ENCODE results near the gene UBAC2.
"Not testable (repeated sequence)": the region's sequence is repeated elsewhere in the genome, so short reads cannot be mapped to it uniquely, and the experiment has no call there.

Gene UBAC2

GRCh38 chr13:99393791-99394735 is 193.4 kb downstream of the UBAC2 start:
- DNase-seq (ENCODE audit: low spot score): no peak

- no peak for DNase-seq (ENCODE audit: low spot score)
Observed at GRCh38 chr13:99395436-99395835, 194.8 kb downstream of the UBAC2 start.

- no peak for DNase-seq (ENCODE audit: low spot score)
Observed at GRCh38 chr13:99396446-99396845, 195.8 kb downstream of the UBAC2 start.

- DNase-seq (ENCODE audit: low spot score): no peak
Observed at GRCh38 chr13:99398071-99398470, 197.4 kb downstream of the UBAC2 start.

- no peak for DNase-seq (ENCODE audit: low spot score)
Observed at GRCh38 chr13:99398916-99399622, 198.4 kb downstream of the UBAC2 start.

- DNase-seq (ENCODE audit: low spot score): no peak
Observed at GRCh38 chr13:99399623-99399974, 198.9 kb downstream of the UBAC2 start.

GRCh38 chr13:99403458-99403971 is 202.9 kb downstream of the UBAC2 start:
- no peak for DNase-seq (ENCODE audit: low spot score)

- no peak for DNase-seq (ENCODE audit: low spot score)
Observed at GRCh38 chr13:99404005-99404755, 203.5 kb downstream of the UBAC2 start.

GRCh38 chr13:99405966-99406365 is 205.3 kb downstream of the UBAC2 start:
- no peak for DNase-seq (ENCODE audit: low spot score)

- no peak for DNase-seq (ENCODE audit: low spot score)
Observed at GRCh38 chr13:99406799-99407201, 206.1 kb downstream of the UBAC2 start.

- DNase-seq (ENCODE audit: low spot score): no peak
Observed at GRCh38 chr13:99407906-99408702, 207.4 kb downstream of the UBAC2 start.

GRCh38 chr13:99408703-99409000 is 208.0 kb downstream of the UBAC2 start:
- DNase-seq (ENCODE audit: low spot score): no peak

- DNase-seq (ENCODE audit: low spot score): not testable (repeated sequence)
Observed at GRCh38 chr13:99409461-99410083, 208.9 kb downstream of the UBAC2 start.

GRCh38 chr13:99410646-99411475 is 210.2 kb downstream of the UBAC2 start:
- DNase-seq (ENCODE audit: low spot score): not testable (repeated sequence)

- no peak for DNase-seq (ENCODE audit: low spot score)
Observed at GRCh38 chr13:99412856-99413255, 212.2 kb downstream of the UBAC2 start.

GRCh38 chr13:99414048-99414995 is 213.7 kb downstream of the UBAC2 start:
- DNase-seq (ENCODE audit: low spot score): no peak

GRCh38 chr13:99415014-99415650 is 214.5 kb downstream of the UBAC2 start:
- DNase-seq (ENCODE audit: low spot score): no peak

- no peak for DNase-seq (ENCODE audit: low spot score)
Observed at GRCh38 chr13:99415851-99416331, 215.2 kb downstream of the UBAC2 start.
